MM.1S (cell line): Measurements from ENCODE around the gene FYN.

ENCODE experiments used
- DNase-seq: peaks from one replicate; pipeline ENCODE4 v3.0.0-alpha.2; 2015
- H2AFZ ChIP-seq: fragments of 300-600 bp; sonication (generic); 2 replicates; pipeline ENCODE4 v1.6.0; 2016; ENCODE audit warnings: antibody characterized with exemption, low read length
- H3F3A ChIP-seq: fragments of 300-600 bp; sonication (generic); 2 replicates; pipeline ENCODE4 v1.6.1; 2016; ENCODE audit warnings: mild to moderate bottlenecking, antibody characterized with exemption, low read length, moderate library complexity, mixed read lengths; ENCODE audit not compliant: insufficient read depth
- H3K27ac ChIP-seq: fragments of 300-600 bp; sonication (generic); 2 replicates; pipeline ENCODE4 v1.5.1; 2016; ENCODE audit warnings: mild to moderate bottlenecking, low read length
- H3K27me3 ChIP-seq: fragments of 300-600 bp; sonication (generic); replicated peaks from 2 replicates; pipeline ENCODE4 v1.6.0; 2016; ENCODE audit warnings: low read length; ENCODE audit not compliant: insufficient read depth
- H3K36me3 ChIP-seq: fragments of 300-600 bp; sonication (generic); replicated peaks from 2 replicates; pipeline ENCODE4 v1.6.1; 2016; ENCODE audit warnings: mild to moderate bottlenecking, low read length, mixed read lengths; ENCODE audit not compliant: insufficient read depth
- H3K4me1 ChIP-seq: fragments of 300-600 bp; sonication (generic); 2 replicates; pipeline ENCODE4 v1.6.1; 2016; ENCODE audit warnings: low read length, mixed read lengths
- H3K4me2 ChIP-seq: fragments of 300-600 bp; sonication (generic); 2 replicates; pipeline ENCODE4 v1.6.0; 2016; ENCODE audit warnings: low read depth, low read length
- H3K4me3 ChIP-seq: fragments of 300-600 bp; sonication (generic); 2 replicates; pipeline ENCODE4 v1.5.1; 2016; ENCODE audit warnings: low read length, mixed read lengths
- H3K79me2 ChIP-seq: fragments of 300-600 bp; sonication (generic); 2 replicates; pipeline ENCODE4 v1.6.1; 2016; ENCODE audit warnings: mixed run types, low read length, mixed read lengths
- H3K9ac ChIP-seq: fragments of 300-600 bp; sonication (generic); 2 replicates; pipeline ENCODE4 v1.6.1; 2016; ENCODE audit warnings: low read length, mixed read lengths
- H3K9me2 ChIP-seq: fragments of 300-600 bp; sonication (generic); replicated peaks from 2 replicates; pipeline ENCODE4 v1.6.1; 2016; ENCODE audit warnings: mild to moderate bottlenecking, low read length, mixed read lengths; ENCODE audit not compliant: insufficient read depth
- H3K9me3 ChIP-seq: fragments of 300-600 bp; sonication (generic); replicated peaks from 2 replicates; pipeline ENCODE4 v1.6.1; 2016; ENCODE audit warnings: mild to moderate bottlenecking, low read length, mixed read lengths; ENCODE audit not compliant: insufficient read depth
- H4K20me1 ChIP-seq: fragments of 300-600 bp; sonication (generic); 2 replicates; pipeline ENCODE4 v1.6.1; 2016; ENCODE audit warnings: mild to moderate bottlenecking, low read length, moderate library complexity, mixed read lengths; ENCODE audit not compliant: insufficient read depth
- EZH2 ChIP-seq: fragments of 300-600 bp; sonication (generic); optimal IDR thresholded peaks from 2 replicates; pipeline ENCODE3; 2017; ENCODE audit warnings: low read depth, mild to moderate bottlenecking, antibody characterized with exemption, low read length, mixed read lengths
- EZH2phosphoT487 ChIP-seq: fragments of 300-600 bp; sonication (generic); IDR thresholded peaks from 2 replicates; pipeline ENCODE4 v1.6.1; 2018; ENCODE audit warnings: antibody characterized with exemption, low read length
- TF ChIP-seq, protein P1 (sequence below): fragments of 300-600 bp; sonication (generic); IDR thresholded peaks from 2 replicates; pipeline ENCODE4 v1.5.1; 2016; ENCODE audit warnings: antibody characterized with exemption, low read length, mixed read lengths

Gene FYN

DNA sequence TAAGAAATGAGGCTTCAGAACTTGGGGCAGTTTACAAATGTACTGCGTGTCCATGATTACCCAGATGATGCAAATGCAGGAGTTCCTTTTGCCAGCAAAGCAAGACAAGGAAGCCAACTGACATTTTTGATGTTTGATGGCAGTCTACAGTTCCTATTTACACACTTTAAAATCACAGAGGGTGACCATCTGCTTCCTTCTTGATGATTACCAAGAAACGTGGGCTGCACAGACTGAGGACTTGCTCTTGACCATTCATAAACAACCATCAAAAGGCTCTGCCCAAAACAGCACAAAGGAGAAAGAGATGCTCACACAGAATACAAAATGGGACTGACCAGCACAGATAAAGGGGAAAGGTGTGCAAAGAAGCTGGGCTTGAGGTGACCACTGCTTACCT lies 187.7 kb downstream of the FYN start:
- no peaks in the 10 kb centered on the region for H3K36me3 ChIP-seq
- no peaks in the 10 kb centered on the region for H3K79me2 ChIP-seq
- no peak for DNase-seq
- no peak overlapping the region for H3K27ac ChIP-seq
- no peak overlapping the region for H3K4me3 ChIP-seq
- H4K20me1 ChIP-seq, result no peaks in the 10 kb centered on the region
- no peak overlapping the region for H3K9ac ChIP-seq
- H2AFZ ChIP-seq, result no peak overlapping the region
- TF ChIP-seq EZH2 (no peak), EZH2phosphoT487 (no peak)
- TF ChIP-seq, protein P1, sequence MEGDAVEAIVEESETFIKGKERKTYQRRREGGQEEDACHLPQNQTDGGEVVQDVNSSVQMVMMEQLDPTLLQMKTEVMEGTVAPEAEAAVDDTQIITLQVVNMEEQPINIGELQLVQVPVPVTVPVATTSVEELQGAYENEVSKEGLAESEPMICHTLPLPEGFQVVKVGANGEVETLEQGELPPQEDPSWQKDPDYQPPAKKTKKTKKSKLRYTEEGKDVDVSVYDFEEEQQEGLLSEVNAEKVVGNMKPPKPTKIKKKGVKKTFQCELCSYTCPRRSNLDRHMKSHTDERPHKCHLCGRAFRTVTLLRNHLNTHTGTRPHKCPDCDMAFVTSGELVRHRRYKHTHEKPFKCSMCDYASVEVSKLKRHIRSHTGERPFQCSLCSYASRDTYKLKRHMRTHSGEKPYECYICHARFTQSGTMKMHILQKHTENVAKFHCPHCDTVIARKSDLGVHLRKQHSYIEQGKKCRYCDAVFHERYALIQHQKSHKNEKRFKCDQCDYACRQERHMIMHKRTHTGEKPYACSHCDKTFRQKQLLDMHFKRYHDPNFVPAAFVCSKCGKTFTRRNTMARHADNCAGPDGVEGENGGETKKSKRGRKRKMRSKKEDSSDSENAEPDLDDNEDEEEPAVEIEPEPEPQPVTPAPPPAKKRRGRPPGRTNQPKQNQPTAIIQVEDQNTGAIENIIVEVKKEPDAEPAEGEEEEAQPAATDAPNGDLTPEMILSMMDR, result no peak
- no peaks in the 10 kb centered on the region for H3K9me2 ChIP-seq
- H3K4me1 ChIP-seq, result no peaks in the 10 kb centered on the region
- no peak overlapping the region for H3K4me2 ChIP-seq
- H3K27me3 ChIP-seq, result no peaks in the 10 kb centered on the region
- no peaks in the 10 kb centered on the region for H3F3A ChIP-seq
- no peaks in the 10 kb centered on the region for H3K9me3 ChIP-seq

DNA sequence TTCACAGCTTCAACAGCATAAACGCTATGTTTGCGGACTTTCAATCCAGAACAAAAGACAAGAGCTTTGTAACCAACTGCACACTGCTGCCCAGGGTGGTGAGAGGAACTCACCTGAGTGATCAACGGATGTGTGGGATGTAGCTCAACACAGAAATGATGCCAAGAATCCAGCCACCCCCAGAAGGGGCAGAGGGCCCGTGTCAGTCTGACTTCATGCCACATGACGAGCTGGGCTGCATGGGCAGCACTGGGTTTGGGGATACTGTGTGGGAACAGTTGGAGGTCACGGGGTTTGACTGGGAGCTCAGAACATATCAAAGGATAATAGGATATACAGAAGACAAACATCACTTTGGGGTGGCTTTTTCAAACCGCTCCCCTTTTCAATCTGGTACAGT lies 188.2 kb downstream of the FYN start:
- H3F3A ChIP-seq, result no peaks in the 10 kb centered on the region
- no peak overlapping the region for H3K9ac ChIP-seq
- H3K27ac ChIP-seq, result no peak overlapping the region
- no peaks in the 10 kb centered on the region for H3K9me3 ChIP-seq
- no peaks in the 10 kb centered on the region for H3K4me1 ChIP-seq
- DNase-seq, result no peak
- no peaks in the 10 kb centered on the region for H3K27me3 ChIP-seq
- H3K4me2 ChIP-seq, result no peak overlapping the region
- TF ChIP-seq EZH2, result no peak
- TF ChIP-seq, protein P1, result no peak
- no peak for TF ChIP-seq EZH2phosphoT487
- no peaks in the 10 kb centered on the region for H3K36me3 ChIP-seq
- H3K79me2 ChIP-seq, result no peaks in the 10 kb centered on the region
- no peak overlapping the region for H2AFZ ChIP-seq
- H4K20me1 ChIP-seq, result no peaks in the 10 kb centered on the region
- no peak overlapping the region for H3K4me3 ChIP-seq
- no peaks in the 10 kb centered on the region for H3K9me2 ChIP-seq

DNA sequence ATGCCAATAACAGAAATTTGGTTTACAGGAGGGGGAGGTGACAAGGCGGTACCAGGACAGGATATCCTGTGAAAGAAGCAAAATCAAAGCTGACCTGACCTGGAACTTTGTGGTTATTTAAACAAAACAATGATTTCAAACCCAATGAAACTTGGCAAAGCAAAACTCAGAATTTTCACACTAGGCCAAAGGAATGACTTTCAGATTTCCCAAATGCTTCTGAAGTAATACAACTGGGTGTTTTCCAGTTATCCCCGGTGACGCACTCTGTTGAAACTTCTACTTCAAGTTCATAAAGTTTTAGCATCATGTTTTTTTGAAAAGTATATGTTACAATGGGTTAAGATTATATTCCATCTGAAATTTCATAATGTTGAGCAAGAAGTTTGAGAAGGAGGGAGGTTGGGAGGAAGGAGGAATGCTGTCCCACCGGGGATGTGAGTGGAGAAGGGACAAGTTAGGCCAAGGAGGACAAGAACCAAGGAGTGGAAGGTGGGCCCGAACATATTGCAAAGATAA lies 189.4 kb downstream of the FYN start:
- Histone ChIP-seq H4K20me1 (no peaks in the 10 kb centered on the region), H2AFZ (no peak overlapping the region), H3K27me3 (no peaks in the 10 kb centered on the region), H3K36me3 (no peaks in the 10 kb centered on the region), H3K79me2 (no peaks in the 10 kb centered on the region), H3K4me2 (no peak overlapping the region), H3K4me1 (no peaks in the 10 kb centered on the region), H3K9me2 (no peaks in the 10 kb centered on the region), H3K27ac (no peak overlapping the region), H3F3A (no peaks in the 10 kb centered on the region), H3K9ac (no peak overlapping the region), H3K4me3 (no peak overlapping the region), H3K9me3 (no peaks in the 10 kb centered on the region)
- DNase-seq, result no peak
- TF ChIP-seq EZH2phosphoT487 (no peak), EZH2 (no peak)
- TF ChIP-seq, protein P1, result no peak
